CD4-positive, alpha-beta T cell treated with Interleukin-6 for 4 hours (primary cell): Measurements from ENCODE around the gene DZIP1L.
A peak's percentile ranks its signal among the peaks of the same experiment; 100 is the strongest.
"Not testable (repeated sequence)": the region's sequence is repeated elsewhere in the genome, so short reads cannot be mapped to it uniquely, and the experiment has no call there.

Experiments
- DNase-seq: peaks from one replicate; pipeline ENCODE4 v3.0.0-alpha.2; 2020; ENCODE audit warnings: mixed read lengths

DZIP1L gene, protein sequence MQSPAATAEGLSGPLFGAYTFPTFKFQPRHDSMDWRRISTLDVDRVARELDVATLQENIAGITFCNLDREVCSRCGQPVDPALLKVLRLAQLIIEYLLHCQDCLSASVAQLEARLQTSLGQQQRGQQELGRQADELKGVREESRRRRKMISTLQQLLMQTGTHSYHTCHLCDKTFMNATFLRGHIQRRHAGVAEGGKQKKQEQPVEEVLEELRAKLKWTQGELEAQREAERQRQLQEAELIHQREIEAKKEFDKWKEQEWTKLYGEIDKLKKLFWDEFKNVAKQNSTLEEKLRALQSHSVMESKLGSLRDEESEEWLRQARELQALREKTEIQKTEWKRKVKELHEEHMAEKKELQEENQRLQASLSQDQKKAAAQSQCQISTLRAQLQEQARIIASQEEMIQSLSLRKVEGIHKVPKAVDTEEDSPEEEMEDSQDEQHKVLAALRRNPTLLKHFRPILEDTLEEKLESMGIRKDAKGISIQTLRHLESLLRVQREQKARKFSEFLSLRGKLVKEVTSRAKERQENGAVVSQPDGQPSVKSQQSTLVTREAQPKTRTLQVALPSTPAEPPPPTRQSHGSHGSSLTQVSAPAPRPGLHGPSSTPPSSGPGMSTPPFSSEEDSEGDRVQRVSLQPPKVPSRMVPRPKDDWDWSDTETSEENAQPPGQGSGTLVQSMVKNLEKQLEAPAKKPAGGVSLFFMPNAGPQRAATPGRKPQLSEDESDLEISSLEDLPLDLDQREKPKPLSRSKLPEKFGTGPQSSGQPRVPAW

DNA sequence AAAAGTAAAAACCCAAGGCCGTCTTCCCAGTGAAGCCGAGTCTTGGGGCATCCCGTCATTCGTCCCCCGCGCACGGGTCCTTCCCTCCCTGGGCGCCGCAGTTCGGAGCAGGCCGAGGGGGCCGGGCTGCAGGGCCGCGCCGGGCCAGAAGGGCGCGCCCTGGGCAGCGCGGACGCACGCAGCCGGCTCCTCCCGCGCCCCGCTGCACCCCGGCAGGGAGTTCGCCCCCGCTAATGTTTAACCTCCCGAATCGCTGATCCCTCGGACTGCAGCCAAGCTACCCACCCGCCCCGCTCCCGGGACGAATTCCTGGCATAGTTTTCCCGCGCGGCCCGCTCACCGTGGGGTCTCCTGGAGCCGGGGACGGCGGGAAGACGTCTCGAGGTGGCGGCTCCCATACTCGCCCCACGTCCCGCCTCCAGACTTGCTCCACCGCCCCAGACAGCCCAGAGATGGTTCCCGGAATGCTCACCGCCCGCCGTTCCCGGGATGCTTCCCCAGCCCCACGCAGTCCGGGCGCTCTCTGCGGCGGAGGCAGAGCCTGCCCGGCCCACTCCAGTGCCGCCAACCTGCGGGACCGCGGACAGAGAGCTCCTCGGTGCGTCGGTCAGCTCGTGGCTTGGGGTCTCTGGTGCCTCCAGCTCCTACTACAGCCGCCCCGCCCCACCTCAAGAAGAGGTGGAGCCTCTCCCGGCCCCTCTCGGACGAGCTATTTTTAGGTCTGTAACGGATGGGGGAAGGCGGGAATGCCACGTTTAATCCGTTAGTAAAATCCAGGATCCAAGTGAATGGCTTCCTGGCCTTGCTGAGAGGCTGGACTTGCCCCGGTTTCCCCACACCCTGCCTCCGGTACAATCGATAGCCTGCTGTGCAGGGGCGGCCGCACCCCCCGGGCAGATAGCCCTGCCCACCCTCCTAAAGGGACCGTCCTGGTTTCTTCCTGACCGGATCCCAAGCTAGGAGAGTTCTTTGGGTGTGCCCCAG lies at the start of gene DZIP1L:
DZIP1L (minus strand) TSS at position 621 of the 984 bp plus-strand sequence. CDS start 11,637 bp downstream, outside the sequence.
- DNase-seq, result peak; percentile 14

- no peak for DNase-seq
Measured at GRCh38 chr3:138165061-138165460, 49.7 kb upstream of the DZIP1L start.

DNA sequence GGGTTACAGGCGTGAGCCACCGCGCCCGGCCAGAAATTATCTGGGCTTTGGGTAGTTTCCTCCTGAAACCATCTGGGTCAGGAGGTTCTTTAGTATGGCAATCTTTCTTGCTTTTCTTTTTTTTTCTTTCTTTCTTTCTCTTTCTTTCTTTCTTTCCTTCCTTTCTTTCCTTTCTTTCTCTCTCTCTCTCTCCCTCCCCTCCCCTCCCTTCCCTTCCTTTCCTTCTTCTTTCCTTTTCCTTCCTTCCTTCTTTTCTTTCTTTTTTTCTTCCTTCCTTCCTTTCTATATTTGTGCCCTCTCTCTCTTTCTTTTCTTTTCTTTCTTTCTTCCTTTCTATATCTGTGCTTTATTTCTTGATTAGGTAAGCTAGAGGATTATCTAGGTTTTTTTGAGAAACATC lies 42.3 kb upstream of the DZIP1L start:
- no peak for DNase-seq

- DNase-seq, result no peak
Measured at GRCh38 chr3:138154534-138154933, 39.1 kb upstream of the DZIP1L start.

GRCh38 chr3:138148503-138148902 lies 33.1 kb upstream of the DZIP1L start:
- no peak for DNase-seq

DNA sequence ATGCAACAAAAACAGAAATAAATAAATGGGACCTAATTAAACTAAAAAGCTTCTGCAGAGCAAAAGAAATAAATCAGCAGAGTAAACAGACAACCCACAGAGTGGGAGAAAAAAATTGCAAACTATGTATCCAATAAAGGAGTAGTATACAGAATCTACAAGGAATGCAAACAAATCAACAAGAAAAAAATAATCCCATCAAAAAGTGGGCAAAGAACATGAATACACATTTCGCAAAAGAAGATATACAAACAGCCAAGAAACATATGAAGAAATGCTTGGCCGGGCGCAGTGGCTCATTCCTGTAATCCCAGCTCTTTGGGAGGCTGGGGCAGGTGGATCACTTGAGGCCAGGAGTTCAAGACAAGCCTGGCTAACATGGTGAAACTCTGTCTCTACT lies 26.8 kb upstream of the DZIP1L start:
- not testable (repeated sequence) for DNase-seq

DNA sequence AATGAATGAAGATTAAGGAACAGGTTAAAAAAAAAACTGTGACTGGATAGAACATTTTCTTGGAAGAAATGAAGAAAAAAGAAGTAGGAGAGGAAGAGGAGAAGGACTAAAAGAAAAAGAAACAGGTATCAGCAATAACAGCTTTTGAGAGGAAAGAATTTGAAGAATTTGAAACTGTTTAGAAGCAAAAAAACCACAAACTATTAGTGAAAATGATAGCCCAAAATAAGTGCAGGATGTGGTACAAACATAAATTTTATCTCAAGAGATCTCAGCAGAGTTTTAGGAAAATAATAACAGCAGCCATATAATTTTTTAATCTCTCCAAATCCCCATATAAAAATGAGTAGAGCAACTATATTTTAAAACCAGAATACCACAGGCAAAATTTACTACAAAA lies 25.5 kb upstream of the DZIP1L start:
- DNase-seq, result no peak

DNA sequence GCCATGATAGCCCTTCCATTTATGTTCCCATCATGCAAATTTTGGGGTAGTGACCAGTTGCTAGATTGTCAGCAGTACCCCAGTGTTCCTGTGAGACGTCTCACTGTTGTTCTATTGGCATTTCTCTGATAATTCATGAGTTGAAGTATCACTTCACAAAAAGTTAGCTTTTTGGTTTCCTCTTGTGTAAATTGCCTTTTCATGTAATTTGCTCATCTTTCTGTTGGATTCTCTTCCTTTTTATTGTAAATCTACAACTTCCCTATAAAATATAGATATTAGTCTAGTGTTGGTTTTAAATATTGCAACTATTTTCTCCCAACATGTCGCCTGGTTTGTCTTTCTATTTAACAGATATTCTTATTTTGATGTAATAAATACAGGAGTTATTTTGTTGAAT lies 24.3 kb upstream of the DZIP1L start:
- DNase-seq, result no peak

- DNase-seq, result no peak
Measured at GRCh38 chr3:138137861-138138260, 22.5 kb upstream of the DZIP1L start.

DNA sequence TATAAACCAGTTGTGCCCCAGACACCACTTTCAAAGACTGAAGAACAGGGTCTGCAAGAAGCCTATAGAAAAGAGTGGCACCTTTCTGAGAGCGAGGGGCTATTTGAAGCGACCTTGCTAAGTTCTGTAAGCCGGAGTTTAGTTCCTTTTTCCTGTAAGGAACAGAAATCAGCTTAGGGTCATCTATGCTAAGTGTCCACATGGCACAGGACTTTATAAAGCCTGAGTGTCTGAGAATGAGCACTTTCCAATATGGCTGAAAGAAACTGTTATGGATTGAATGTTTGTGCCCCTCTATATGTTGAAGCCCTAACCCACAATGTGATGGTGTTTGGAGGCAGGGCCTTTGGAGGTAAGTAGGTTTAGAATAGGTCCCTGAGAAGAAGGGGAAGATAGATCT lies 20.8 kb upstream of the DZIP1L start:
- no peak for DNase-seq

- no peak for DNase-seq
Measured at GRCh38 chr3:138135833-138136194, 20.4 kb upstream of the DZIP1L start.

- DNase-seq, result no peak
Measured at GRCh38 chr3:138135146-138135832, 19.9 kb upstream of the DZIP1L start.

- no peak for DNase-seq
Measured at GRCh38 chr3:138132239-138132638, 16.8 kb upstream of the DZIP1L start, which contains the start of gene A4GNT. Gene A4GNT, minus strand, starts transcription at chr3:138132390. Its CDS starts 1,134 bp downstream, at chr3:138131256.

DNA sequence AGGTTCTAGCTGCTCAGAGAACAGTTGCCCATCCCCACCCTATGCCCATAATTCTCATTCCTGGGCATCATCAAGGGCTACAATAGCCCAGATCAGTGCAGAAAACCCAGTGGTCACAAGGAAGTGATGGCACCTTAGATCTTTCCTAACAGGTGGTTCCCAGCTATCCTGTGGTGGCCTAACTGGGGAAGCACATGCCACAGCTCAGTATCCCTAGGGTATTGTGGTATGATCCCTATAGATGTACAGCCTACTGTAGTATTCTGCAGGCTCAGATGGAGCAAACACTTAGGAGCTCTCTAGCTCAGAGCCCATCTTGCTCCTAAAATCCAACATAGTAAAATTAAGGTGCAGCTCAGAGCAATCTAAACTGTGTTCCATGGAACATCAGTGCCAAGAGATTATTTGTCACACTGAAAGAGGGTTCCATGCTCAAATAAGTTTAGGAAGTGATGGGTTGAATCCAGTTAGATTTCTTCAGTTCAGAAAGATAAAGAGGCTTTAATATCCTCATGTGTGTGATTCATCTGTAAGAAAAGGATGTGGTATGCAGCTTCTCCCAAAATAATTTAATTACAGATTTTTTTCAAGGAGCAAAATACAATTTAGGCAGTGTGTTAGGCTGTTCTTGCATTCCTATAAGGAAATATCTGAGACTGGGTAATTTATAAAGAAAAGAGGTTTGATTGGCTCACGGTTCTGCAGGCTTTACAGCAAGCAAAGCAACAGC lies 12.4 kb upstream of the DZIP1L start:
- DNase-seq, result no peak

DNA sequence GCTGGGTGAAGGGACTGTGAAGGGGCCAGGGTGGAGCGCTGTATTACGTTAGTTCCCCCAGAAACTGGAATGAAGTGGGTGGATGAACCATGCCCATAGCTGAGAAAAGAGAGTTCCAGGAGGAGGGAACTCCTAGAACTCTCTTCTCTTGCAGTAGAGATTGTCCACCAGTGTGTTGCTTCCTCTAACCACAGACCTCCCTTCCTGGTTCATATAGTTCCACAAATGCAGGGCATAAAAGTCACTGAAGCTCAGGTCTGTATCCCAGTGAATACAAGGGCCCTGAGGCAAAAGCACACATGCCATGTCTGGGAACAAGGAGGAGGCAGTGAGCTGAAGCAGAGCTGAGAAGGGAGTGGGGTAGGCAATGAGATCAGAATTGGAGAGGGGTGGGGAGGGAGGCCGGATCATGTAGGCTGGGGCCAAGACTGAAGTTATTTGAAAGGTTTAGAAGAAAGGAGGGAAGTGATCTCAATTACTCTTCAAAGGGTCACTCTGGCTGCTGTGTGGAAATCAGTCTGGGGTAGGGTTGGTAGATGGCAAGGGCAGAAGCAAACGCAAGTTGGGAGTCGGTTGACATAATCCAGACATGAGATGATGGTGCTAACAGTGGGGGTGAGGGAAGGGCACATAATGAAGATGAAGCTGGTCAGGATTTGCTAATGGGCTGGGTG lies 10.3 kb upstream of the DZIP1L start:
- DNase-seq, result no peak

DNA sequence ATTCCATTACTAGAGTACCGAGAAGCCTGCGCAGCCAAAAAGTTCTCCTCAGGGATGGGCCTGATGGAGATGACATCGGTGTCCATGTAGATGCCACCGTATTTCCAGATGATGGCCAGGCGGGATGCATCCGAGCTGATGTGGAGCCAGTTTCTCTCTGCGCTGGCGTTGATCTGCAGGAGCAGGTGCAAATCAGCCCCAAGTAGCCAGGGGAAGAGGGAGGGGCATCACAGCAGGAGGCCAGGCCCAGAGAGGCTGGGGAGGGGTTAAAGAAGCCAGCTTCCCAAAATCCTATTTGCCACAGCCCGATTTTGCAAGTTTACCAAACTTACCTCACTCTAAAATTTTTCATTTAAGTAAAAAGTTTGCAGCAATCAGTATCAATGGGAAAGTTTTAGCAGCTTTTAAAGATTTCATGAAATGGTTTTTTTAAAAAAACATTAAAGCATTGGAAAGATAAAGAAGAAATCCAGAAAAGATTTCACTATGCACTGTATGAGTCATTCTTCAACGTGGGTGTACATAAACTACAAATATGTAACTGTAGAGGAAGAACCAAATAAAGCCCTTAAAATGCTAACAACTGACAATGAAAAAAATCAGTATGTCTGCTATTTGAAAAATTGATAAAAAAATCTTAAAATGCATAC lies 9.4 kb upstream of the DZIP1L start:
- no peak for DNase-seq

GRCh38 chr3:138124188-138124587 lies 8.8 kb upstream of the DZIP1L start:
- no peak for DNase-seq

GRCh38 chr3:138119423-138119766 lies 4.0 kb upstream of the DZIP1L start:
- no peak for DNase-seq

- DNase-seq, result peak; percentile 49
Measured at GRCh38 chr3:138118612-138119422, 3.4 kb upstream of the DZIP1L start.
